HG03571 (cell line): Measurements from ENCODE around the gene CSE1L.
"Not testable (repeated sequence)": the region's sequence is repeated elsewhere in the genome, so short reads cannot be mapped to it uniquely, and the experiment has no call there.

Experiments
- ATAC-seq: cut with Tn5 transposase; IDR thresholded peaks from one replicate; pipeline ENCODE4 v1.9.1; 2021; ENCODE audit not compliant: unreplicated experiment

The CSE1L gene

GRCh38 chr20:49118307-49118706, 72.2 kb downstream of the CSE1L start:
- no peak for ATAC-seq

- ATAC-seq: no peak
Observed at GRCh38 chr20:49119988-49120387, 73.9 kb downstream of the CSE1L start.

DNA sequence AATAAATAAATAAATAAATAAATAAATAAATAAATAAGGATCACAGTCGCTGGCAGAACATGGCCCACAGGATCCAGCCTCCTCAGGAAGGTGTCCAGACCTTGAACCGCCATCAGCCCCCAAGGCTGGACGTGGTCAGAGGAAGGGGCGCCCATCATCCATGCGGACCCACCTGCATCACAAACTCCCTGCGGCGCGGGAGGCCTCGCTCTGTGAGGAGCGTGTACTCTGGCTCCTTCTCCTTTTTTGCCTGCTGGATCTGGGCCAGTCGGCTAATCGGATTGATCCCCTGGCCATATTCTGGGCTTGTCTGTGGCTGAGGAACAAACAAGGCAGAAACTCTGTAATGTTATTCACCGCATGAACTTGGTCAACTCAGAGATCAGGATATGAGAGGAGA, 76.8 kb downstream of the CSE1L start:
- no peak for ATAC-seq

DNA sequence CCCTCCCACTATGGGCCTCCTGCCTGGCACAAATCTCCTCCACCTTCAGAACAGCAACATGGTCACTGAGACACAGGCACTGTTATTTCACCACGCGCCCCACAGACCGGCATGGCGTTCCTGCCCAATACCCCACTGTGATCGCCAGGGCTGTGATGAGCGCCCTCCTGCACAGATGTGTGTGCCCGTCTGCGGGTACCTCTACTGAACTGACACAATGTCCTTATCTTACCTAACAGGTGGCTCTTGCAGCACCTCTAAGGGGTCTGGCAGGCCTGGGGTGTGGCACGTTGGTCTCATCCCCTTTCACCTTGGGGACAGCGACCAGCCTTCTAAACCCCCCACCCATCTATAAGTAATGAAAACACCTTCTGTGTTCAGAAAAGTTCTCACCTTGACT, 77.9 kb downstream of the CSE1L start:
- ATAC-seq: no peak

- no peak for ATAC-seq
Observed at GRCh38 chr20:49132995-49133478, 86.9 kb downstream of the CSE1L start.

- ATAC-seq: no peak
Observed at GRCh38 chr20:49133571-49133970, 87.5 kb downstream of the CSE1L start.

DNA sequence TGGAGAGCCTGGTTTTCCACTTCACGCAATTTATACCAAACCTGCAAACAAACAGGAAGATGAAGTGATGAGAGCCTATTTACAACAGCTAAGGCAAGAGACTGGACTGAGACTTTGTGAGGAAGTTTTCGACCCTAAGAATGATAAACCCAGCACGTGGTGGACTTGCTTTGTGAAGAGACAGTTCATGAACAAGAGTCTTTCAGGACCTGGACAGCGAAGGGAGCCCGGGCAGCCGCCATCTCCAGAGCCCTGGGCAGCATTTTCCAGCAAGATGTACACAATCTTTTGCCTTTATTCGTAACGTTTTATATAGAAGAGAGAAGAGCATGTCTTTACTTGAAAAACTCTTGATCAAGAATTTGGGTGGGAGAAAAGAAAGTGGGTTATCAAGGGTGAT, 88.7 kb downstream of the CSE1L start:
- ATAC-seq: not testable (repeated sequence)

DNA sequence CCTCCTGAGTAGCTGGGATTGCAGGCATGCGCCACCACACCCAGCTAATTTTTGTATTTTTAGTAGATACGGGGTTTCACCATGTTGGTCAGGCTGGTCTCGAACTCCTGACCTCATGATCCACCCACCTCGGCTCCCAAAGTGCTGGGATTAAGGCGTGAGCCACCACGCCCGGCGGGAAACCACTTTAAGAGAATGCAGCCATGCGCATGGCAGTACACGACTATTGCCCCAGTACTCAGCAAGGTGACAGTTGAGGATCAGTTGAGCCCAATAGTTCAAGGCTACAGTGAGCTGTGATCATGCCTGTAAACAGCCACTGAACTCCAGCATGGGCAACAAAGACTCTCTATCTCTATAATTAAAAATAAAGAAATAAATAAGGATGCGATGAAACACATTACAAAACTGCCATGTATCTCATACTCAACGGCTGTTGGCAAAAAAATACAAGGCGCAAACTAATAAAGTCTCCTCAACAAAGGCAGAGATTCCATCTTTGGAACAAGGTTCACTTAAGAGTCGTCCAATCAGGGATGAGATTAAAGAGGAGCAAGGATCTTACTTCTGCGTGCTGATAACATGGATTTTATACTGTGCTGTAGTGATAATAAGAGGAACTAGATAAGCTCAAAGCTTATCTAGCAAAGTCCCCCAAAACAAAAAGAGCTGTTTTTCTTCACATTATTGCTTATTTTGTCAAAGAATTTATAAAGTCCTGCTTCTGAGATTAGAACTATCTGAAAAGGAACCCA, 90.9 kb downstream of the CSE1L start:
- no peak for ATAC-seq

DNA sequence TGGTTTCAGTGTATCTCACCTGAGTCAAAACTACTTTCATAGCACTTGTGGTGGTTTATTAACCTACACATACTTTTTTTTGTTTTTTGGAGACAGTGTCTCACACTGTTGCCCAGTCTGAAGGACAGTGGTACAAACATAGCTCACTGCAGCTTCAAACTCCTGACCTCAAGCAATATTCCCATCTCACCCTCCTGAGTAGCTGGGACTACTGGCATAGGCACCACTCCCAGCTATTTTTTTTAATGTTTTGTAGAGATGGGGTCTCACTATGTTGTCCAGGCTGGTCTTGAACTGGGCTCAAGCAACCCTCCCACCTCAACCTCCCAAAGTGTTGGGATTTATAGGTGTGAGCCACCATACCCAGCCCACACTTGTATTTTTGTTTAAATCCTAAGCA, 92.3 kb downstream of the CSE1L start:
- ATAC-seq: no peak

DNA sequence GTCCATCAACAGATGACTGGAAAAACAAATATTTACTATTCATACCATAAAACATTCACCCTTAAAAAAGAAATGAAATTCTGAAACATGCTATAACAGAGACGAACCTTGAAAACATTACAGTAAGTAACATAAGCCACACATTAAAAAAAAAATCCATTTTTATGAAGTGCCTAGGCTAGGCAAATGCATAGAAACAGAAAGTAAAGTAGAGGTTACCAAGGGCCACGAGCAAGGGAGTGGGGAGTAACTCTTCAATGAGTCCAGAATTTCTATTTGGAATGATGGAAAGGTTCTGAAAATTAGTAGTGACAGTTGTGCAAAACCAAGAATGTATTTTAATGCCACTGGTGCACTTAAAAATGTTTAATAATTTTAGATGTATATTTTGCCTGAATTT, 94.3 kb downstream of the CSE1L start:
- no peak for ATAC-seq

- no peak for ATAC-seq
Observed at GRCh38 chr20:49140834-49141233, 94.7 kb downstream of the CSE1L start.
